Activated CD4-positive, alpha-beta T cell treated with anti-CD3 and anti-CD28 coated beads, Interleukin-2, amount 50 U/mL, for 48 hours (primary cell): Measurements from ENCODE around the gene PIF1.
"Not testable (repeated sequence)": the region's sequence is repeated elsewhere in the genome, so short reads cannot be mapped to it uniquely, and the experiment has no call there.

Source experiments
- DNase-seq, 2 experiments: peaks; one replicate each; pipeline ENCODE4 v3.0.0-alpha.2; 2020

Gene PIF1

GRCh38 chr15:64809649-64810496 is 15.6 kb downstream of the PIF1 start:
- DNase-seq: peak; percentile 78 to 85

- no peak for DNase-seq
Measured at GRCh38 chr15:64808785-64809453, 16.5 kb downstream of the PIF1 start.

GRCh38 chr15:64807751-64808222 is 17.7 kb downstream of the PIF1 start:
- DNase-seq: no peak

- DNase-seq: no peak
Measured at GRCh38 chr15:64807051-64807749, 18.2 kb downstream of the PIF1 start.

- DNase-seq: no peak
Measured at GRCh38 chr15:64806509-64806908, 18.9 kb downstream of the PIF1 start.

GRCh38 chr15:64804619-64805018 is 20.8 kb downstream of the PIF1 start:
- no peak for DNase-seq

GRCh38 chr15:64803526-64803925 is 21.9 kb downstream of the PIF1 start:
- no peak for DNase-seq

- DNase-seq: no peak
Measured at GRCh38 chr15:64800476-64800875, 25.0 kb downstream of the PIF1 start.

GRCh38 chr15:64798905-64799304 is 26.5 kb downstream of the PIF1 start:
- DNase-seq: not testable (repeated sequence)

GRCh38 chr15:64795921-64796320 is 29.5 kb downstream of the PIF1 start:
- not testable (repeated sequence) for DNase-seq

GRCh38 chr15:64795299-64795698 is 30.1 kb downstream of the PIF1 start:
- DNase-seq: not testable (repeated sequence)

GRCh38 chr15:64792282-64792681 is 33.2 kb downstream of the PIF1 start:
- no peak for DNase-seq

GRCh38 chr15:64791401-64791800 is 34.0 kb downstream of the PIF1 start:
- no peak for DNase-seq

- DNase-seq: no peak
Measured at GRCh38 chr15:64783796-64784195, 41.7 kb downstream of the PIF1 start.

- no peak for DNase-seq
Measured at GRCh38 chr15:64782751-64783150, 42.7 kb downstream of the PIF1 start.

GRCh38 chr15:64781299-64781698 is 44.1 kb downstream of the PIF1 start:
- DNase-seq: no peak

- DNase-seq: no peak
Measured at GRCh38 chr15:64780600-64781156, 44.8 kb downstream of the PIF1 start.

- DNase-seq: no peak
Measured at GRCh38 chr15:64779630-64780029, 45.8 kb downstream of the PIF1 start.

- DNase-seq: no peak
Measured at GRCh38 chr15:64779024-64779423, 46.4 kb downstream of the PIF1 start.

GRCh38 chr15:64776402-64776786 is 49.1 kb downstream of the PIF1 start:
- DNase-seq: no peak

- peak in 1 of 2 experiments; percentile 14 for DNase-seq
Measured at GRCh38 chr15:64775551-64776401, 49.7 kb downstream of the PIF1 start, which contains the start of gene RBPMS2. RBPMS2 (minus strand) TSS chr15:64775589; CDS start chr15:64775319, 270 bp downstream.
